WERI-Rb-1 (cell line): ENCODE measurements around the gene RREB1.
A peak's percentile ranks its signal among the peaks of the same experiment; 100 is the strongest.

ENCODE experiments used
- DNase-seq: peaks from one replicate; pipeline ENCODE4 v3.0.0-alpha.2; 2020
- H3K27ac ChIP-seq: fragments of 250-450 bp; sonication (Bioruptor Pico); 2 replicates; pipeline ENCODE4 v1.5.1; 2020; ENCODE audit warnings: mild to moderate bottlenecking, moderate library complexity
- H3K27me3 ChIP-seq: fragments of 250-450 bp; sonication (Bioruptor Pico); 2 replicates; pipeline ENCODE4 v1.5.1; 2021; ENCODE audit warnings: mild to moderate bottlenecking, low read depth, moderate library complexity; ENCODE audit not compliant: insufficient read depth, severe bottlenecking
- H3K36me3 ChIP-seq: fragments of 250-450 bp; sonication (Bioruptor Pico); 2 replicates; pipeline ENCODE4 v1.5.1; 2020; ENCODE audit warnings: mild to moderate bottlenecking, moderate library complexity
- H3K4me3 ChIP-seq: 2 replicates; pipeline ENCODE4 v1.5.1; 2011; ENCODE audit warnings: low read depth, mild to moderate bottlenecking, control low read depth, low read length
- H3K9me3 ChIP-seq: fragments of 250-450 bp; sonication (Bioruptor Pico); 2 replicates; pipeline ENCODE4 v1.5.1; 2021; ENCODE audit warnings: mild to moderate bottlenecking, moderate library complexity; ENCODE audit not compliant: severe bottlenecking
- CTCF ChIP-seq: IDR thresholded peaks from 2 replicates; pipeline ENCODE4 v1.5.1; 2011; ENCODE audit warnings: low read depth, mild to moderate bottlenecking, control low read depth, inconsistent platforms, low read length

RREB1 gene

GRCh38 chr6:7122684-7123083, 14.9 kb downstream of the RREB1 start:
- H3K4me3 ChIP-seq, result no peak overlapping the region
- no peak for TF ChIP-seq CTCF
- H3K27me3 ChIP-seq, result no peaks in the 10 kb centered on the region
- peaks cover 34% of the 10 kb centered on the region for H3K36me3 ChIP-seq
- H3K27ac ChIP-seq, result no peak overlapping the region
- DNase-seq, result peak; percentile 2
- no peaks in the 10 kb centered on the region for H3K9me3 ChIP-seq

GRCh38 chr6:7124114-7124513, 16.4 kb downstream of the RREB1 start:
- no peak overlapping the region for H3K4me3 ChIP-seq
- no peaks in the 10 kb centered on the region for H3K27me3 ChIP-seq
- no peak overlapping the region for H3K27ac ChIP-seq
- peaks cover 34% of the 10 kb centered on the region for H3K36me3 ChIP-seq
- H3K9me3 ChIP-seq, result no peaks in the 10 kb centered on the region
- peak; percentile 1 for DNase-seq
- no peak for TF ChIP-seq CTCF

- peak; percentile 16 for DNase-seq
- Histone ChIP-seq H3K4me3 (no peak overlapping the region), H3K27me3 (no peaks in the 10 kb centered on the region), H3K36me3 (peaks cover 34% of the 10 kb centered on the region), H3K9me3 (no peaks in the 10 kb centered on the region), H3K27ac (no peak overlapping the region)
- no peak for TF ChIP-seq CTCF
Observed at GRCh38 chr6:7124636-7125035, 16.9 kb downstream of the RREB1 start.

- Histone ChIP-seq H3K27ac (no peak overlapping the region), H3K9me3 (no peaks in the 10 kb centered on the region), H3K27me3 (no peaks in the 10 kb centered on the region), H3K36me3 (peaks cover 34% of the 10 kb centered on the region), H3K4me3 (no peak overlapping the region)
- no peak for DNase-seq
- TF ChIP-seq CTCF, result no peak
Observed at GRCh38 chr6:7125290-7125689, 17.5 kb downstream of the RREB1 start.

GRCh38 chr6:7126754-7127153, 19.0 kb downstream of the RREB1 start:
- Histone ChIP-seq H3K27me3 (no peaks in the 10 kb centered on the region), H3K27ac (no peak overlapping the region), H3K9me3 (no peaks in the 10 kb centered on the region), H3K36me3 (peaks cover 33% of the 10 kb centered on the region), H3K4me3 (no peak overlapping the region)
- DNase-seq, result no peak
- TF ChIP-seq CTCF, result no peak

- Histone ChIP-seq H3K4me3 (no peak overlapping the region), H3K9me3 (no peaks in the 10 kb centered on the region), H3K36me3 (peaks cover 23% of the 10 kb centered on the region), H3K27me3 (no peaks in the 10 kb centered on the region), H3K27ac (no peak overlapping the region)
- peak; percentile 4 for DNase-seq
- TF ChIP-seq CTCF, result no peak
Observed at GRCh38 chr6:7127680-7128079, 19.9 kb downstream of the RREB1 start.
